22Rv1 (cell line): ENCODE data around the gene TNRC18.

Experiments used
- ZFX ChIP-seq: fragments of 450-650 bp; IDR thresholded peaks from 2 replicates; pipeline ENCODE4 v1.6.1; 2017; ENCODE audit warnings: antibody characterized with exemption, borderline replicate concordance
- TF ChIP-seq, protein P1 (sequence below): fragments of 450-650 bp; IDR thresholded peaks from 2 replicates; pipeline ENCODE4 v1.5.1; 2017; ENCODE audit warnings: mild to moderate bottlenecking

GRCh38 chr7:5351507-5352265, 71.9 kb downstream of the TNRC18 start:
- TF ChIP-seq, protein P1, sequence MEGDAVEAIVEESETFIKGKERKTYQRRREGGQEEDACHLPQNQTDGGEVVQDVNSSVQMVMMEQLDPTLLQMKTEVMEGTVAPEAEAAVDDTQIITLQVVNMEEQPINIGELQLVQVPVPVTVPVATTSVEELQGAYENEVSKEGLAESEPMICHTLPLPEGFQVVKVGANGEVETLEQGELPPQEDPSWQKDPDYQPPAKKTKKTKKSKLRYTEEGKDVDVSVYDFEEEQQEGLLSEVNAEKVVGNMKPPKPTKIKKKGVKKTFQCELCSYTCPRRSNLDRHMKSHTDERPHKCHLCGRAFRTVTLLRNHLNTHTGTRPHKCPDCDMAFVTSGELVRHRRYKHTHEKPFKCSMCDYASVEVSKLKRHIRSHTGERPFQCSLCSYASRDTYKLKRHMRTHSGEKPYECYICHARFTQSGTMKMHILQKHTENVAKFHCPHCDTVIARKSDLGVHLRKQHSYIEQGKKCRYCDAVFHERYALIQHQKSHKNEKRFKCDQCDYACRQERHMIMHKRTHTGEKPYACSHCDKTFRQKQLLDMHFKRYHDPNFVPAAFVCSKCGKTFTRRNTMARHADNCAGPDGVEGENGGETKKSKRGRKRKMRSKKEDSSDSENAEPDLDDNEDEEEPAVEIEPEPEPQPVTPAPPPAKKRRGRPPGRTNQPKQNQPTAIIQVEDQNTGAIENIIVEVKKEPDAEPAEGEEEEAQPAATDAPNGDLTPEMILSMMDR: no peak
- no peak for TF ChIP-seq ZFX
